GM23338 (cell line): ENCODE results near the gene OAS1. TPM values are rescaled to one million over a fixed set of nuclear protein-coding genes. Genes with fewer than 3 reads are reported as not detected.

Source experiments
- ATAC-seq: fragments of 200-7000 bp; cut with Tn5 transposase; 3 replicates; pipeline ENCODE4 v1.9.1; 2020
- DNase-seq: peaks from one replicate; pipeline ENCODE4 v3.0.0-alpha.2; 2015; ENCODE audit warnings: low spot score
- H2AFZ ChIP-seq: fragments of 200-600 bp; sonication (generic); 2 replicates; pipeline ENCODE4 v1.8.0; 2016; ENCODE audit warnings: antibody characterized with exemption, mild to moderate bottlenecking, moderate library complexity
- H3F3A ChIP-seq: fragments of 200-600 bp; sonication (generic); replicated peaks from 2 replicates; pipeline ENCODE4 v1.8.0; 2017; ENCODE audit warnings: antibody characterized with exemption, mixed run types, low read depth
- H3K27ac ChIP-seq: fragments of 200-600 bp; sonication (generic); 2 replicates; pipeline ENCODE4 v1.6.1; 2016; ENCODE audit warnings: low read depth
- H3K27me3 ChIP-seq: fragments of 200-600 bp; sonication (generic); 2 replicates; pipeline ENCODE4 v1.8.0; 2016; ENCODE audit warnings: mild to moderate bottlenecking, mixed run types, moderate library complexity; ENCODE audit not compliant: insufficient read depth
- H3K36me3 ChIP-seq: fragments of 200-600 bp; sonication (generic); 2 replicates; pipeline ENCODE4 v1.8.0; 2016; ENCODE audit warnings: mild to moderate bottlenecking; ENCODE audit not compliant: insufficient read depth
- H3K4me1 ChIP-seq: fragments of 200-600 bp; sonication (generic); 2 replicates; pipeline ENCODE4 v1.8.0; 2016; ENCODE audit warnings: mild to moderate bottlenecking, moderate library complexity; ENCODE audit not compliant: insufficient read depth
- H3K4me2 ChIP-seq: fragments of 200-600 bp; sonication (generic); 2 replicates; pipeline ENCODE4 v1.7.1; 2017; ENCODE audit warnings: mixed run types
- H3K4me3 ChIP-seq: fragments of 200-600 bp; sonication (generic); 2 replicates; pipeline ENCODE4 v1.6.1; 2016; ENCODE audit warnings: mixed run types
- H3K79me2 ChIP-seq: fragments of 200-600 bp; sonication (generic); replicated peaks from 2 replicates; pipeline ENCODE4 v1.8.0; 2017; ENCODE audit warnings: mild to moderate bottlenecking; ENCODE audit not compliant: insufficient read depth
- H3K9me2 ChIP-seq: fragments of 200-600 bp; sonication (generic); 2 replicates; pipeline ENCODE4 v1.8.0; 2017; ENCODE audit not compliant: insufficient read depth
- H4K20me1 ChIP-seq: fragments of 200-600 bp; sonication (generic); replicated peaks from 2 replicates; pipeline ENCODE4 v1.8.0; 2017; ENCODE audit warnings: mild to moderate bottlenecking; ENCODE audit not compliant: insufficient read depth
- H3K27ac Mint-ChIP-seq: 2 replicates; pipeline ENCODE4 v1.8.0; 2020; ENCODE audit warnings: inconsistent platforms, mild to moderate bottlenecking, moderate library complexity, mixed read lengths
- H3K27me3 Mint-ChIP-seq: 3 replicates; pipeline ENCODE4 v1.8.0; 2022; ENCODE audit warnings: low read depth, mild to moderate bottlenecking, moderate library complexity, mixed read lengths, inconsistent platforms; ENCODE audit not compliant: insufficient read depth, poor library complexity
- H3K36me3 Mint-ChIP-seq: 3 replicates; pipeline ENCODE4 v1.8.0; 2021; ENCODE audit warnings: low read depth, mild to moderate bottlenecking, inconsistent platforms, moderate library complexity, mixed read lengths
- H3K4me1 Mint-ChIP-seq: 3 replicates; pipeline ENCODE4 v1.8.0; 2020; ENCODE audit warnings: mild to moderate bottlenecking, inconsistent platforms, mixed read lengths
- H3K4me3 Mint-ChIP-seq: 3 replicates; pipeline ENCODE4 v1.8.0; 2021; ENCODE audit warnings: moderate library complexity, mild to moderate bottlenecking, inconsistent platforms, mixed read lengths
- H3K9me3 Mint-ChIP-seq: 3 replicates; pipeline ENCODE4 v1.8.0; 2020; ENCODE audit warnings: moderate library complexity, mild to moderate bottlenecking, inconsistent platforms, mixed read lengths
- CREB1 ChIP-seq: fragments of 250-450 bp; sonication (Bioruptor Pico); IDR thresholded peaks from 2 replicates; pipeline ENCODE4 v1.5.0; 2020; ENCODE audit warnings: low read depth, mild to moderate bottlenecking, moderate library complexity
- EZH2 ChIP-seq: fragments of 200-600 bp; sonication (generic); IDR thresholded peaks from one replicate; pipeline ENCODE4 v1.8.0; 2017; ENCODE audit warnings: antibody characterized with exemption, mild to moderate bottlenecking, low read depth; ENCODE audit not compliant: unreplicated experiment
- EZH2phosphoT487 ChIP-seq: fragments of 200-600 bp; sonication (generic); IDR thresholded peaks from one replicate; pipeline ENCODE4 v1.8.1; 2018; ENCODE audit warnings: antibody characterized with exemption; ENCODE audit not compliant: unreplicated experiment
- NANOG ChIP-seq: IDR thresholded peaks from 2 replicates; pipeline ENCODE4 v1.6.1; 2016; ENCODE audit warnings: antibody characterized with exemption, borderline replicate concordance
- POLR2AphosphoS5 ChIP-seq: IDR thresholded peaks from 2 replicates; pipeline ENCODE4 v1.6.1; 2016; ENCODE audit warnings: antibody characterized with exemption, low read depth
- STAT1 ChIP-seq: IDR thresholded peaks from one replicate; pipeline ENCODE4 v1.6.1; 2016; ENCODE audit warnings: antibody characterized with exemption; ENCODE audit not compliant: unreplicated experiment
- ZNF114 ChIP-seq: fragments of 250-450 bp; sonication (Bioruptor Pico); IDR thresholded peaks from 2 replicates; pipeline ENCODE4 v1.5.0; 2020; ENCODE audit warnings: mild to moderate bottlenecking, moderate library complexity
- ZNF331 ChIP-seq: fragments of 250-450 bp; sonication (Bioruptor Pico); IDR thresholded peaks from 2 replicates; pipeline ENCODE4 v1.5.0; 2020; ENCODE audit warnings: low read depth, mild to moderate bottlenecking, moderate library complexity
- polyA plus RNA-seq: library from polyadenylated mRNA; unstranded; fragments of >200 nt; fragmentation: Nextera tagmentation; extraction: Ambion mirVana; gene quantifications from 2 replicates; pipeline ENCODE4 v1.2.1, GENCODE V29; 2016
- total RNA-seq: library from RNA; depleted of rRNA; stranded (reverse); fragments of >200 nt; shearing (Covaris generic); gene quantifications from 2 replicates; pipeline ENCODE4 v1.2.3, GENCODE V29; 2014
- TF ChIP-seq, protein P1 (sequence below): IDR thresholded peaks from one replicate; pipeline ENCODE4 v1.6.1; 2018; ENCODE audit warnings: antibody characterized with exemption; ENCODE audit not compliant: unreplicated experiment
- TF ChIP-seq, protein P2 (sequence below), 2 experiments: fragments of 200-600 bp in 1 of 2; sonication (generic) in 1 of 2; conservative IDR thresholded peaks; 2 replicates each; pipeline versions ENCODE4 v1.5.1 to v1.6.1; 2016 to 2017; ENCODE audit warnings: antibody characterized with exemption in 2 of 2, low read depth in 2 of 2, mild to moderate bottlenecking in 2 of 2, moderate library complexity in 1 of 2

OAS1 gene
- total and polyA plus RNA-seq, 2 experiments from 2014 or later = not detected

DNA sequence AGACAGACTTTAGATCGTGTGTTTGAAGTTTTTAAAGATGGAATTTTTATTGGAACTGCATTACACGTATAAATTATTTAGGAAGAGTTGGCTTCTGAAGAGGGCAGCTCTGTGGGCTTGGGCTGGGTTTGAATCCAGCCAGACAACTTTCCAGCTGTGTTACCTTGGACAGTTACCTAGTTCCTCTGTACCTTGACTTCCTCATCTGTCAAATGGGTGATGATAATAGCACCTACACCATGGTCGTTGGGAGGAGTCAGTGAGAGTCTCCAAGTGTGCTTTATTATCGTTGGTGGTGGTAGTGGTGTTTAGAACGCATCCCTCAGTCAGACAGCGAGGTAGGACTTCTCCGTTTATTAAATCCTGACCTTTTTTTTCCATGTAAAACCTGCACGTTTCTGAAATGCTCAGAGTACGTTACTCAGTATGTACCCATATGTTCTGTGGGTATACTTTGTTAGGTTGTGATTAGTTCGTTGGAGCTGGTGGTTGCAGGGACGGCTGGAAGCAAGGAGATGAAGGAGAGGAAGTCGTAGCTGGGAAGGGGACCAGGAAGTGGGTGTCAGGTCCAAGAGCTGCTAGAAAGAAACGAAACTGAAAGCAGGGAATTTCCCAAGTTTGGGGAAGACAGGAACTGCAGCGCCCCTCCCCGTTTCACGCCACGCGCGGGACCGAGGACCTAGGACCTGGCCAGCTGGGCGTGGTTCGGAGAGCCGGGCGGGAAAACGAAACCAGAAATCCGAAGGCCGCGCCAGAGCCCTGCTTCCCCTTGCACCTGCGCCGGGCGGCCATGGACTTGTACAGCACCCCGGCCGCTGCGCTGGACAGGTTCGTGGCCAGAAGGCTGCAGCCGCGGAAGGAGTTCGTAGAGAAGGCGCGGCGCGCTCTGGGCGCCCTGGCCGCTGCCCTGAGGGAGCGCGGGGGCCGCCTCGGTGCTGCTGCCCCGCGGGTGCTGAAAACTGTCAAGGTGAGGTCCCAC lies 31.3 kb downstream of the OAS1 start, which contains the start of gene OAS3:
TSS of gene OAS3 (plus strand) at position 734 of the 979 bp plus-strand sequence. CDS start at position 791, 57 bp downstream.
- Mint-ChIP-seq H3K36me3 (no peaks in the 10 kb centered on the region), H3K27ac (no peak within 1 kb of the TSS), H3K4me1 (peaks cover 4% of the 10 kb centered on the region), H3K27me3 (peaks cover 20% of the 10 kb centered on the region), H3K9me3 (no peaks in the 10 kb centered on the region), H3K4me3 (peak within 1 kb of the TSS; percentile 69)
- Histone ChIP-seq H3K27me3 (peaks cover 22% of the 10 kb centered on the region), H3K4me1 (no peaks in the 10 kb centered on the region), H4K20me1 (no peaks in the 10 kb centered on the region), H3K79me2 (no peaks in the 10 kb centered on the region), H3K36me3 (no peaks in the 10 kb centered on the region), H3K4me3 (peak within 1 kb of the TSS; percentile 69), H3K4me2 (peak within 1 kb of the TSS; percentile 88), H2AFZ (peak within 1 kb of the TSS; percentile 99), H3K9me2 (no peaks in the 10 kb centered on the region), H3F3A (no peaks in the 10 kb centered on the region), H3K27ac (no peak within 1 kb of the TSS)
- ATAC-seq (peak; percentile 90), DNase-seq (peak; percentile 72)
- TF ChIP-seq STAT1 = no peak
- TF ChIP-seq, protein P1, sequence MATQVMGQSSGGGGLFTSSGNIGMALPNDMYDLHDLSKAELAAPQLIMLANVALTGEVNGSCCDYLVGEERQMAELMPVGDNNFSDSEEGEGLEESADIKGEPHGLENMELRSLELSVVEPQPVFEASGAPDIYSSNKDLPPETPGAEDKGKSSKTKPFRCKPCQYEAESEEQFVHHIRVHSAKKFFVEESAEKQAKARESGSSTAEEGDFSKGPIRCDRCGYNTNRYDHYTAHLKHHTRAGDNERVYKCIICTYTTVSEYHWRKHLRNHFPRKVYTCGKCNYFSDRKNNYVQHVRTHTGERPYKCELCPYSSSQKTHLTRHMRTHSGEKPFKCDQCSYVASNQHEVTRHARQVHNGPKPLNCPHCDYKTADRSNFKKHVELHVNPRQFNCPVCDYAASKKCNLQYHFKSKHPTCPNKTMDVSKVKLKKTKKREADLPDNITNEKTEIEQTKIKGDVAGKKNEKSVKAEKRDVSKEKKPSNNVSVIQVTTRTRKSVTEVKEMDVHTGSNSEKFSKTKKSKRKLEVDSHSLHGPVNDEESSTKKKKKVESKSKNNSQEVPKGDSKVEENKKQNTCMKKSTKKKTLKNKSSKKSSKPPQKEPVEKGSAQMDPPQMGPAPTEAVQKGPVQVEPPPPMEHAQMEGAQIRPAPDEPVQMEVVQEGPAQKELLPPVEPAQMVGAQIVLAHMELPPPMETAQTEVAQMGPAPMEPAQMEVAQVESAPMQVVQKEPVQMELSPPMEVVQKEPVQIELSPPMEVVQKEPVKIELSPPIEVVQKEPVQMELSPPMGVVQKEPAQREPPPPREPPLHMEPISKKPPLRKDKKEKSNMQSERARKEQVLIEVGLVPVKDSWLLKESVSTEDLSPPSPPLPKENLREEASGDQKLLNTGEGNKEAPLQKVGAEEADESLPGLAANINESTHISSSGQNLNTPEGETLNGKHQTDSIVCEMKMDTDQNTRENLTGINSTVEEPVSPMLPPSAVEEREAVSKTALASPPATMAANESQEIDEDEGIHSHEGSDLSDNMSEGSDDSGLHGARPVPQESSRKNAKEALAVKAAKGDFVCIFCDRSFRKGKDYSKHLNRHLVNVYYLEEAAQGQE = peak; percentile 22

DNA sequence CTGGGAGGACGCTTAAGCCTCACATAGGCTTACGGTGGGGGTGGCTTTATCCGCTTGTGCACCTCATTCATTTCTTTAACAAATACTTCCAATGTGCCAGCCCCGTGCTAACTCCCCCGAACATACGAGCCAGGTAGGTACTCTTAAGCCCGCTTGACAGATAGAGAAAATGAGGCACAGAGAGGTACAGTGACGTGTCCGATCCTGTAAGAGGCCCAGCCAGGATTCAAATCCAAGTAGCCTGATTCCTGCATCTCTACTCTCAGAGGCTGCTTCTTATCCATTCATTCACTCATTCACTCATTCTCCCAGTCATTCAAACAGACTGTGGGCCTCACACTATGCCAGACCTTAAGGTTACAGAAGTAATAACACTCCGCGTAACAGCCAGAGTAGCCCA lies 32.0 kb downstream of the OAS1 start:
- Histone ChIP-seq H2AFZ (peak overlapping the region; percentile 99), H3K9me2 (no peaks in the 10 kb centered on the region), H3K27me3 (peaks cover 22% of the 10 kb centered on the region), H3K4me1 (no peaks in the 10 kb centered on the region), H3K27ac (no peak overlapping the region), H3F3A (no peaks in the 10 kb centered on the region), H3K36me3 (no peaks in the 10 kb centered on the region), H4K20me1 (no peaks in the 10 kb centered on the region), H3K4me2 (peak overlapping the region; percentile 88), H3K79me2 (no peaks in the 10 kb centered on the region), H3K4me3 (peak overlapping the region; percentile 69)
- DNase-seq (no peak), ATAC-seq (no peak)
- H3K4me3 Mint-ChIP-seq = peak overlapping the region; percentile 69
- no peaks in the 10 kb centered on the region for H3K36me3 Mint-ChIP-seq
- H3K9me3 Mint-ChIP-seq = no peaks in the 10 kb centered on the region
- H3K27me3 Mint-ChIP-seq = peaks cover 20% of the 10 kb centered on the region
- H3K4me1 Mint-ChIP-seq = peaks cover 4% of the 10 kb centered on the region
- no peak overlapping the region for H3K27ac Mint-ChIP-seq
- TF ChIP-seq EZH2 (no peak), STAT1 (no peak), NANOG (no peak), ZNF331 (no peak), CREB1 (CRISPR knock-in tag) (no peak), EZH2phosphoT487 (no peak), ZNF114 (CRISPR knock-in tag) (no peak), POLR2AphosphoS5 (no peak)
- TF ChIP-seq, protein P2, sequence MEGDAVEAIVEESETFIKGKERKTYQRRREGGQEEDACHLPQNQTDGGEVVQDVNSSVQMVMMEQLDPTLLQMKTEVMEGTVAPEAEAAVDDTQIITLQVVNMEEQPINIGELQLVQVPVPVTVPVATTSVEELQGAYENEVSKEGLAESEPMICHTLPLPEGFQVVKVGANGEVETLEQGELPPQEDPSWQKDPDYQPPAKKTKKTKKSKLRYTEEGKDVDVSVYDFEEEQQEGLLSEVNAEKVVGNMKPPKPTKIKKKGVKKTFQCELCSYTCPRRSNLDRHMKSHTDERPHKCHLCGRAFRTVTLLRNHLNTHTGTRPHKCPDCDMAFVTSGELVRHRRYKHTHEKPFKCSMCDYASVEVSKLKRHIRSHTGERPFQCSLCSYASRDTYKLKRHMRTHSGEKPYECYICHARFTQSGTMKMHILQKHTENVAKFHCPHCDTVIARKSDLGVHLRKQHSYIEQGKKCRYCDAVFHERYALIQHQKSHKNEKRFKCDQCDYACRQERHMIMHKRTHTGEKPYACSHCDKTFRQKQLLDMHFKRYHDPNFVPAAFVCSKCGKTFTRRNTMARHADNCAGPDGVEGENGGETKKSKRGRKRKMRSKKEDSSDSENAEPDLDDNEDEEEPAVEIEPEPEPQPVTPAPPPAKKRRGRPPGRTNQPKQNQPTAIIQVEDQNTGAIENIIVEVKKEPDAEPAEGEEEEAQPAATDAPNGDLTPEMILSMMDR (conservative IDR thresholded peaks at IDR 0.05; ENCODE audit: low read depth in 2 of 2) = no peak
- TF ChIP-seq, protein P1 = no peak
